GM19467 (cell line): ENCODE measurements around the gene RARRES2.

Experiments used
- ATAC-seq: cut with Tn5 transposase; IDR thresholded peaks from one replicate; pipeline ENCODE4 v1.9.1; 2021; ENCODE audit warnings: mild to moderate bottlenecking, moderate library complexity; ENCODE audit not compliant: unreplicated experiment

Gene RARRES2

DNA sequence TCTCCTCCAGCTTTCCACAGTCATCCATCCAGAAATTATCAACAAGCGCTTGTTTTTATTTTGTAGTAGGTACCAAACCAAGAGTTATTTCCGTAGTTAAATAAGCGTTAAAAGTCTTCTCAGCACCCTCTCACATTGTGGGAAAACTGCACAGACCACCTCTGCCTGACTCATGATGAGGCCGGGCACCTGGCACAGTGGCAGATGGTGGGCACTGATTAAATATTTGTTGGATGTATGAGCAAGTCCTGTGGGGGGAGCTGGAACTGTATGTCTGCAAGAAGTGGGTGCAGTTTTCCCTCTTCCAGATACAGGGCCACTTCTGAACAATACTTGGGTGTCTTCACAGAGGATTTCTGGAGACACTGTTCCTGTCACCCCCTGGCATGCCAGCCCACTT lies 21.9 kb upstream of the RARRES2 start:
- no peak for ATAC-seq

DNA sequence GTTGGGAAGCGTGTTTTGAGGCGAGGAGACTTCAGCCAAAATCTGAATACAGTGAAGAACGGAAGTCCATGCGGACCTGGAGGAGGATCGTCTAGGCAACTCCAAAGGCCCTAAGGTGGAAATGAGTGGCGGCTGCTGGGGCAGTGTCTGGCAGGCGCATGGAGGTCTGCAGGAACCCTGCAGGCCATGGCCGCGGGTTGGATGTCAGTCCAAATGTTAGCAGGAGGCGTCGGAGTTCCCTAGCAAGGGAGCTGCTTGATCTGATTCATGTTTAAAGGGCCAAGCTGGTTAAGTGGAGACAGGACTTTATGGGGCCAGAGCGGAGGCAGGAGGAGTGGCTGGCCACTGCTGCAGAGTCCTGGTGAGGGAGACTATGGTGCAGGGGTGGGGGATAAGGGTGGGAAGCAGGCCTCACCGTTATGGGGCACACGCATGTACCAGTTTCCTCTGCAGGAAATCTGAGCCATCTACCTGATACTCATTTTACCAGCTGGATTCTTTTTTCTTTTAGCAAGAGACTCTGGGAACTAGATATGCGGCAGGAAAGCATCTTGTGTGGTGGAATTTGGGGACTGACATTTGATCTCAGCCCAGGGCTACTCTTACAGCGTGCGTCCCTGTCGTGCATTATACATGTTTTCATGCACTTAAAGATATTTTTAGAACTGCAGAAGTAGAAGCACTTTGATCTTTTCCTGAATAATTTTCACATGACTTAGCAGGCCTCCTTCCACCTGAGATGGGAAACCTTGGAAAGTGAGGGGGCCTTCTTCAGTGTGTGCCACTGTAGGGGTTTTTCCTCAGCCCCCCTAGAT lies 20.6 kb upstream of the RARRES2 start:
- no peak for ATAC-seq

DNA sequence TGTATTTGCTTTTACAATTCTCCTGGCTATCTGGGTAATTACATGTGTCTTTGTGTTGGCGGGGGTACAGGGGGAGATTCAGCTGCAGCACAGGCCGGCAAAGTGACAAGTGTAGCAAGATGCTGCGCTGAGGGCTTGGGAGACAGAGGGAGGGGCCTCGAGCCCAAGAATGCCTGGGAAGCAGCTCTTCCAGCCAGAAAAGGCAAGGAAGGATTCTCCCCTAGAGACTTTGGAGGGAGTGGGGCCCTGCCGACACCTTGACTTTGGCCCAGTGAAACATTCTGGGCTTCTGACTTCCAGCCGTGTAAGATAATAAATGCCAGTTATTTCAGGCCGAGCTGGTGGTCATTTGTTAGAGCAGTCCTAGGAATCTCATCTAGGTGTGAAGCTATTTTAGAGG lies 20.0 kb upstream of the RARRES2 start:
- ATAC-seq, result no peak

DNA sequence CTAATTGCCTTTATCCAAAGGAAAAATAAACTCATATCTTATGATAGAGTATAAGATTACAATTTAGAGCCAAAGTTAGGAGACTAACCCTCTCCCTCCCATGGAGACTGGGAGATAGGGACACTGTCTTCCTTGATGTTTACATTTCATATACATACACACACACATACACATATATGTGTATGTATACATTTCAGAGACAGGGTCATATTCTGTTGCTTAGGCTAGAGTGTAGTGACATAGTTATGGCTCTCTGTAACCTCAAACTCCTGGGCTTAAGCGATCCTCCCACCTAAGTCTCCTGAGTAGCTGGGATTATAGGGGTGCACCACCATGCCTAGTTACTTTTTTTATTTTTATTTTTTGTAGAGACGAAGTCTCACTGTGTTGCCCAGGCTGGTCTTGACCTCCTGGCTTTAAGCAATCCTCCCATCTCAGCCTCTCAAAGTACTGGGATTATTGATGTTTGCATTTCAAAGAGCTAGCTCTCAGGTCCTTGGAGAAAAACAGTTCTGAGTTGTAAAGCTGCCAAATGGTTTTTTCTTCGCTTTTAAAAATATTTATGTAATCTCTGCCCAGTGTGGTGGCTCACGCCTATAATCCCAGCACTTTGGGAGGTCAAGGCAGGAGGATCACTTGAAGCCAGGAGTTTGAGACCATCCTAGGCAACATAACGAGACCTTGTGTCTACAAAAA lies 19.1 kb upstream of the RARRES2 start:
- no peak for ATAC-seq

DNA sequence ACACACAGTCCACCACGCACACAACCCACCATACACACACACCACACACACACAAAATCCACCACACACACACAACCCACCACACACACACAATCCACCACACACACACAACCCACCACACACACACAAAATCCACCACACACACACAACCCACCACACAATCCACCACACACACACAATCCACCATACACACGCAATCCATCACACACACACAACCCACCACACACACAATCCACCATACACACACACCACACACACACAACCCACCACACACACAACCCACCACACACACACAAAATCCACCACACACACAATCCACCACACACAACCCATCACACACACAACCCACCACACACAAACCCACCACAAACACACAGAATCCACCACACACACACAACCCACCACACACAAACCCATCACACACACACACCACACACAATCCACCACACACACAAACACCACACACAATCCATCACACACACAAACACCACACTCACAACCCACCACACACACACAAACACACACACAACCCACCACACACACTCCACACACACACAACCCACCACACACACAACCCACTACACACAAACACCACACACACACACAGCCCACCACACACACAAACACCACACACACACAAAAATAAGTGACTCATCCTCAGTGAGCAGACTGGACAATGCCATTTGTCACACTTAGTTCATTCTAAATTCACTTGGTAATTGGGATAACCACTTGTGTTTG lies 18.4 kb upstream of the RARRES2 start:
- no peak for ATAC-seq

DNA sequence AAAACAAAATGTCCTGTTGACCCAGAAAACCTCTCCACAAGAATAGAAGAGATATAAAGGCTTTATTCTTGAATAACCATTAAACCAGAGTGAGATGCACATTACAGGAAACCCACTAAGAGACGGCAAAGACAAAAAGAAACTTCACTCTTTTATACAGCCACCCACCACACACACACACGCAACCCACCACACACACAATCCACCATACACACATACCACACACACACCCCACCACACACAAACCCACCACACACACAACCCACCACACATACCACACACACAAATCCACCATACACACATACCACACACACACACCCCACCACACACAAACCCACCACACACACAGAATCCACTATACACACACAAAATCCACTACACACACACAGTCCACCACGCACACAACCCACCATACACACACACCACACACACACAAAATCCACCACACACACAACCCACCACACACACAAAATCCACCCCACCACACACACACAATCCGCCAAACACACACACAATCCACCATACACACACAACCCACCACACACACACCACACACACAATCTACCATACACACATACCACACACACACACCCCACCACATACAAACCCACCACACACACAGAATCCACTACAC lies 17.7 kb upstream of the RARRES2 start:
- no peak for ATAC-seq

DNA sequence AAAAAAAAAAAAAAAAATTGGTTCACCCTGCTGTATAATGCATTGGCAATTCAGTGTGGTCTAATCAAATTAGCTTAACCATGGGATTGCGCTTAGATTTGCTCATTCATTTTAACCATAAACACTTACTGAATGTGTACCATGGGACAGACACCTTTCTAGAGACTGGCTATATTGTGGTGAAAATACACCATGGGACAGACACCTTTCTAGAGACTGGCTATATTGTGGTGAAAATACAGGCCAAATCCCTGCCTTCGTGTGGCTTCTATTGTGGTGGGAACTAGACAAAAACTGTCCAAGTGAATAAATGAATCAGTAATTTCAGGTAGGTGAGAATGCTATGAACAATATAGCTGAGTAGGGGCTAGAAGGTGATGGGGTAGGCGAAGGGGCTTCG lies 17.0 kb upstream of the RARRES2 start:
- no peak for ATAC-seq

DNA sequence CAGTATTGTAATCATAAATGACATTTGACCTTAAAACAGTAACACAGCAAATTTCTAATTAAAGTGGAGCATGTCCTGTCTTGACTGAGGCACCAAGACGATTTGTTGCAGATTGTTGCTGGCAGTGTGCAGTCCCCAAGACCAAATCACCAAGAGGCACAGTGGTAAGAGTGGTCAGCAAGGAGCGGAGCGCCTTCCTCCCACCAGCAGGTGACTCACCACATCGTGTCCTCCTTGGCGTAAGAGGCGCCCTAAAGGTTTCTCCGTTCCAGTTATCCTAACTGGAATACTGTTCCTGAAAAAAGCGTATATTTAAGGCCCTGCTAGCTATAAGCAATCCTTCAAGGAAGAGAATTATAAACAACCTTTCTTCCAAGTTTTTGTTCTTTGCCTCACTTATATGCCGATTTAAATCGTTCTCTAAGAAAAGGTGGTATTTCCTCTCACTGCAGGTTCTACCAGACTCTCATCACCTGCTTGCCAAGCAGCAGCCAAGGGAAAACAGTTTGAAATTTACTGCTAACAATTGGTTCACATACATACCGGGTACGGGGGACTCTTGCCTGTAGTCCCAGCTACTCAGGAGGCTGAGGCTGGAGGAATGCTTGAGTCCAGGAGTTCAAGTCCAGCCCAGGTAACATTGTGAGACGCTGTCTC lies 16.5 kb upstream of the RARRES2 start:
- no peak for ATAC-seq

DNA sequence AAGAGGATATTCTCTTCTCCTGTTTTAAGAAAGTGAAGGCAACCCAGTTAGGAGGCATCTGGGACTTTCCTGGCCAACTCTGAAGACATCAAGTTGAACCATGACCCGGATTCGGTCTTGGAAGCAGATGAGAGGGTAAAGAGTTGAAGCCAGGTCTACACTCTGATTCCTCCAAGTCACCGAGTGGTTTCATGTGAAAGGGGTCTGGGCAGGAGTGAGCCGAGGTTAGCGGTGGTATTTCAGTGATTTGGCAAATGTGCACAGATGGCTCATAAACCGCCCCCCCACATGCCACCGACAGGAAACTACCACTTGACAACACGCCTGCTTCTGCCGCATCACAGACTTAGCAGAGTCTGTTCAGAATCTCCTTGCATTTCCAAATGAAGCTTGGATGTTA lies 15.8 kb upstream of the RARRES2 start:
- no peak for ATAC-seq

DNA sequence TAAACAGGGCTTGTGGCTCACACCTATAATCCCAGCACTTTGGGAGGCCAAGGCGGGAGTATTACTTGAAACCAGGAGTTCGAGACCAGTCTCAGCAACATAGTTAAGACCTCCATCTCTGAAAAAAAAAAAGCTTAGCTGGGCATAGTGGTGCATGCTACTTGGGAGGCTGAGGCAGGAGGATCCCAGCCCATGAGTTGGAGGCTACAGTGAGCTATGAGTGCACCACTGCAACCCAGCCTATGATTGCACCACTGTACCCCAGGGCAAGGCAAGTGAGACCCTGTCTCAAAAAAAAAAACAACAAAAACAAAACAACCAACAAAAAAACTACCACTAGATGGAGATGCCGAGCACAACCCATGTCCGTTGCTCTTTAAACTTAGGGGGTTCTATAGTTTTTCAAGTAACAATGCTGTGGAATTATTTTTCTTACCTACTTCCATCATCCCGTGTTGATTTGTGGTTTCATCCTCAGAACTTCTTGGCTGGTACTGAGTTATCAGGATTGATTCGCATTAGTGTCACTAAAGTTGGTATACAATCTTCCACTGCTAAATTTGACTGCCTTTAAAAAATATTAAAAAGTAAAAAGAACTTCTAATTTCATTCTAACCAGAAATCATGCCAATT lies 15.0 kb upstream of the RARRES2 start:
- ATAC-seq, result no peak

DNA sequence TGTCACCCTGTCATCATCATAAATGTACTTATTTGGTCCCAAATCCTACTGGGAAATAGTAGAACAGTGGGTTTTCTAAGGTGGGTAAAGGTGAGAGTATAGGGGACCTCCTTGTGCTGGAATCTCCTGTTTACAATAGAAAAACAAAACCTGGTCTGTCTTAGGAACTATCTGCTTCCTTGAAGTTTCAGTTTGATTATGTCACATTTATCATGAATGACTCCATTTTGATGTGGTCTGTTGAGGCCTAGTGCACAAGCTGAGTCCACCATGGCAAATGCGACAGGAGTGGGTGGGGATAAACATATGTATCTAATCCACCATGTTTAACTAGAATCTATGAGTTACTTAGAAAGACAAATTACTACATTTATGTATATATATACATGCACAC lies 14.2 kb upstream of the RARRES2 start:
- ATAC-seq, result no peak

DNA sequence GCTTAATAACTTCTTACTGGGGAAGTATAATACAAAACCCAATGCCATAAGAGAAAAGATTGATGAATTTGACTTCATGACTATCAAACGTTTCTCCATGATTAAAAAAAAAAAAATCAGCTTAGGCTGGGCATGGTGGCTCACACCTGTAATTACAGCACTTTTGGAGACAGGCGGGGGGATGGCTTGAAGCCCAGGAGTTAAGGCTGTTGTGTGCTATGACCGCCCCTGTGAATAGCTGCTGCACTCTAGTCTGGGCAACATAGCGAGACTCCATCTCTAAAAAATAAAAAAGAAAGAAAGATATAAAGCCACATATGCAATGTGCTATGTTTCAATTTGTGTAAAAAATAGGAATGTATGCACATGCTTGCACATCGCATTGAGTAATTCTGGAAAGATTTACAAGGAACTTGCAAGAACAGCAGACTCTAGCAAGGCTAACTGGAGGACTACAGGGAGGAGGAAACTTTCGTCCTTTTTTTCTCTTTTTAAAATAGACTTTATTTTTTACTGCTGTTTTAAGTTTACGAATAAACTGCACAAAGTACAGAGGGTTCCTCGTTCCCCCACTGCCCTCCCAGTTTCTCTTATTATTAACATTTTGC lies 10.3 kb upstream of the RARRES2 start:
- ATAC-seq, result no peak

DNA sequence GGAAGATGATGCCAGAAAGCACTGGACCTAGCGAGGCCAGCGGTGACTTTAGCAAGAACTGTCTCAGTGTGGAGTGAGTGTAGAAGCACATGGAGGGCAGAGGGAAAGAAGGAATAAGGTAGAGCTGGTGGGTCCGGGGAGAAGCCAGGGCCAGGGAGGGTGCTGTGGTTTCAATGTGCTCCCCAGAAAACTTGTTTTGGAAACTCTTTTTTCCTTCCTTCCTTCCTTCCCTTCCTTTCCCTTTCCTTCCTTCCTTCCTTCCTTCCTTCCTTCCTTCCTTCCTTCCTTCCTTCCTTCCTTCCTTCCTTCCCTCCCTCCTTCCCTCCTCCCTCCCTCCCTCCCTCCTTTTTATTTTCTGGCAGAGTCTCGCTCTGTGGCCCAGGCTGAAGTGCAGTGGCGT lies 5.5 kb upstream of the RARRES2 start:
- no peak for ATAC-seq

DNA sequence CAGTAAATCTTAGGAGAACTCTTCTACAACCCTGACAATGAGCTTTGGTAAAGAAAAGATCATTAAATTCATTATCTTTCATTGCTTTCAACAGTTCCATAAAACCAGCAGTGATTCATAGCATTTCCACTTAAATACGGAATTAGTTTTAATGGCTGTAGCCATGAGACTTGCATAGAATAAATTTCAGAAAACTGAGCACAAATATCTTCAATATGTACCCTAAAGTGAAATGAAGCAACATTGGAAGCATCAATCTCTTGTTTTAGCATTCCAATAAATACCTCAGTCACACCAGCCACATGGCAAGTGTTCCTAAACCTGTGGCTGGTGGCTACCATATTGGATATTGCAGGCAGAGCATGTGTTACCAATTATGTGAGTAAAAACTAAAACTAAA lies 3.6 kb upstream of the RARRES2 start:
- no peak for ATAC-seq

DNA sequence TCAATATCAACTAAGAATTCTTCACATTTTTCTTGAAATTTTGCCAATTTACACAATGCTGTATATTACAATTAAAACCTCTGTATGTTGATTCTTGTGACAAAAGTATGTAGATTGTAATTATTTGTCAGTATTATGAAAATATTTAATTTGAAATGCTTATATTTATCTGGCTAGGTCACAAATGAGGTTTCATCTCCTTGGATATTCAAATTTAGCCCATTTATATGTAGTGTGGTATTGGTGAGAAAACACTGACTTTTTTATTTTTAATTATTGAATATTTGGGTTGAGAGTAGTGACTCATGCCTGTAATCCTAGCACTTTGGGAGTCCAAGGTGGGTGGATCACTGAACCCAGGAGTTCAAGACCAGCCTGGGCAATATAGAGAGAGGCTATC lies 2.9 kb upstream of the RARRES2 start:
- no peak for ATAC-seq

DNA sequence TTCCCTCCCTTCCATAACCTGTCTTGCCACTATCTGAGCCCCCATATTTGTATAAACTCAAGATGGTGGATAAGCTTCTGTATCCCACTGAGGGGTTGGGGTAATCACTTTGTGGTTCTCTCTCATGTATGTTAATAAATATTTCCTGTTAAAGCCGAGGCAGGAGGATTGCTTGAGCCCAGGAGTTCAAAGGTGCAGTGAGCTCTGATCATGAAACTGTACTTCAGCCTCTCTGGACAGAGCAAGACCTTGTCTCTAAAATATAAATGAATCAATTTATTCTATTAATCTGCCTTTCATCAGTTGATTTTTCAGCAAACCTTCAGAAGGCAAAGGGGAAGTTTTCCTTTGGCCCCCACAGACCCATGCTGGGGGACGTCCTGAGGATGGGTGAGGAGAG lies 1.8 kb upstream of the RARRES2 start:
- ATAC-seq, result no peak

DNA sequence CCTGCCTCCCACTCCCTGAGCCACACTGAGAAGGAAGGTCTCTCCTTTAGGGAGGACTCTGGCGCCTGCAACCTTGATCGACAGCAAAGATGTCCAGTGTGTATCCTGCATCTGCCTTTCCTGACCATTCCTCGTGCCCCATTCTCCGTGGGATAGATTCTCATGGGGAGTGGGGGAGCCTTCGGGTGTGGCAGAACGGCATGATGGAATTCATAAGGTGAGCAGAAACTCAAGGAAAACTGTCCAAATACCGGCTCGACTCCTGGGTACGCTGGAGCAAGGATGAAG lies 636 bp upstream of the RARRES2 start:
- no peak for ATAC-seq

DNA sequence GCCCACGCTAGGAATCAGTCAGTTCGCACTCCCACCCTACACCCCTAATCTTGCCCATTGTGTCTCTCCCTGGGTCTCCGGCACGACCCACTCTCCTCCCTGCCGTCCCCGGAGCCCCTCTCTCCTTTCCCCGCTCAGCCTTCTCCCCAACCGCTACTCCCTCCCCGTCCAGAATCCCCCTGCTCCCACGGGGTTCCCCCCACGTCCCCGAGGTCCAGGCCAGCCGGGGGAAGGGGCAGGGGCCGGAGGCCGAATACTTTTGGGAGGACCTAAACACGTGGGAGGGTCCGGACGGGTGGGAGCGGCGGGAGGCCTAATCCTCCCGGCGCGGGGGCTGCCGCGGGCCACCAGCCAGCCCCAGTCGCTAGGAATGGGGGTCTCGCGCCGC lies 560 bp downstream of the RARRES2 start:
- ATAC-seq, result no peak

DNA sequence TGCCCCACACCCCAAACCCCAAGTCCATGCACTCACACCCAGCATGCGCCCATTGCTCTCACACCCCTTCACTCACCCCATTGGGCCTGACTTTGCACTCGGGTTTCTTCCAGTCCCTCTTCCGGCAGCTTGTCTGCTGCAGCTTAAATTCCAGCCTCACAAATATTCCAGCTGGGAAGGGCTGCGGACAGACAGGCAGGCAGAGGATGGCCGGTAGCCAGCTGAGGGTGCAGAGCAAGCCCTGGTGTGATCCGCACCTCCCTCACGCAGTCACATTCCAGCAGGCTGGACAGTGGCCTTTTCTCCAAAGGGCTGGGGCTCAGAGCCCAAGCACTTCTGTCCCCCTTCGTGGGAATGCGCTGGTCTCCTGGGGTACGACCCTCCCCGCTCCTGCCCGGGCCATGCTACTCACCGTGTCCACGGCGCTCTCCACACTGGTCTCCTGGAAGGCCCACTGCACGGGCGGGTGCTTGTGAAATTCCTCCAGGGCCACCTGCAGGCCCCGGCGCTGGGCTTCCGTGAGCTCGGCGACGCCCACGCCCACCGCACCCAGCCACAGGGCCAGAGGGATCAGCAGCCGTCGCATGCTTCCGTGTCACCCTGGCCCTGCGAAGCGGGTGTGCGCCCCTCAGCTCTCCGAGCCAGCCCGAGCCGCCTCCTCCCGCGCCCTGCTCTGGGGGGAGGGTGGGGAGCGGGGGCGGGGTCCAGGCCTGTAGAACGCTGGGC lies 1.2 kb downstream of the RARRES2 start:
- ATAC-seq, result no peak

DNA sequence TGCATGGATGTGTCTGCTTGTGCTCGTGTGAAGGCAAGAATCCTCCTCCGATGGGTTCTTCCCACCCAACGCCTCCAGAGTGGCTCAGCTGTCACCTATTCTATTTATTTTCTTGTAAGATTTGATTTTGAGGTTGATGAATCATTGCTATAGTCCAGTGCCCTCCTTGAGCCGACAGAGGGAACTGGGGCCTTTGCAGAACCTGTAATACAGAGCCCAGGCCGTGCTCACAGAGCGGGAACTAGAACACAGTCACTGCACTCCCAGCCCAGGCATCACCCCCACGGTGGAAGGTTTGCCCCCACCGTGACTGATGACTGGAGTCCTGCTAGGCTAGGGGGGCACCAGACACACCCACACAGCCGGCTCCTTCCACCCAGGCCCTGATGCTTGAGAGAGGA lies 2.0 kb downstream of the RARRES2 start:
- no peak for ATAC-seq
